Measurements from ENCODE around the gene KDM7A.

The KDM7A gene

DNA sequence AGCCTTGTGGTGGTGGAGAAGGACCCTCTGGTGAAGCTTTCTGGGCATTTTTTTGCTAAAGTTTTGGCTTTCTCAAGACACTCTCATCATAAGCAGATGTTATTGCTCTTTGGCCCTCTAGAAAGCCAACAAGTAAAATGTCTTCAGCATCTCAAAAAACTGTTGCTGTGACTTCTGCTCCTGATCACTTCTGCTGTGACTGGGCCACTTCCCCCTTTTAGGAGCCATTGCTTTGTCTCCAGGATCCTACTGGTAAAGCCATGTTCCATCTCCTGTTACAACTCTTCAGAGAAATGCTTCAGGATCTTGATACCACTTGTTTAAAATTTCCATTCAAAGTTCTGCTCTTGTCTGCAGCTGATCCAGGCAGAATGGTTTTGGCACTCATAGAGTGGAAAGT lies 125.0 kb downstream of the KDM7A start:
- DNase-seq = no peak

DNA sequence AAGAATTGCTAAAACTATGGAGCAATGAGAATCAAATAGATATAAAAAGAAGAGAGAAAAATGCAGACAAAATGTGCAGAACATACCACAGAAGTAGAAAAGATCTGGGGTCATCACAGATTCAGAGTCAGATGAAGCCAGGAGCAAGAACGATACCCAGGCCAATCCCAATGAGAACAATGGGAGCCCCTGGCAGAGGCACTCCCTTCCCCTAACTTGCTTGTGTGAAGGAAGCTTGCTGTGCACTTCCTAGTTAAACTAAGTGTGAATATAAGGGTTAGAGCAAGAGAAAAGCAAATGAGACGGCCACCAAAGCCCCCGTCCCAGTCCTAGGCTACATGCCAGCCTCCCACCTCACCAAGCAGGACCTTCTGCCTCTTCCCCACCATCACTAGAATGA lies 126.7 kb downstream of the KDM7A start:
- DNase-seq = no peak

DNA sequence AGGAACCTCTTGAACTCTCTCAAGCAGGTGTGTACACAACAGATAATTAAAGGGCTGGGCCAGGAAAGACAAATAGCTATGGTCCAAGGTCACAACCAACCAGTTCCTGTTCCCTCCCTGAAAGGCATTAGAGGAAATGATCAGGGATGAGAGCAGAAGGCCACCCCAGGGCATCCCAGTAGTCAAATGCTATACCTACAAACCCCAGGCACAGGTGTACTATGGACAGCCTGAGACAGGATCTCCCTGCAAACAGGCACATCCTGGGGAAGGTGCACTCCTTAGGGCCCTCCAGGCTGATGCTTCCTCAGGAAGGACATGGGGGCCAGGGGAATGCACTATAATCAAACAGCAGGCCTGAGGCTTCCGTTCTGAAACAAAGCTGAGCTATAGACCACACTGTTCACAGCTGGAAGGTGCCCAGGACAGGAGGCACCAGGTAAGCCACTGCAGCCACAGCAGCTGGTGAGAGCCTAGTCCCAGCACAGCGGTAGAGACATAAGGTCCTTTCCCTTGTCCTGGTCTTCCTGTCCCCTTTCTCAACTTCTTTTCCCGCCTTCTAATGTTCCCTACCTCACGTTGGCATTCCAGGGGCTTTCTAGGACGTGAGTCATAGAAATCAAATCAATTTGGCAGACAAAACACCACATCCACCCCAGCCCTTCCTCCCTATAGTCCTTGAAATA lies 127.3 kb downstream of the KDM7A start:
- peak; percentile 46 for DNase-seq

DNA sequence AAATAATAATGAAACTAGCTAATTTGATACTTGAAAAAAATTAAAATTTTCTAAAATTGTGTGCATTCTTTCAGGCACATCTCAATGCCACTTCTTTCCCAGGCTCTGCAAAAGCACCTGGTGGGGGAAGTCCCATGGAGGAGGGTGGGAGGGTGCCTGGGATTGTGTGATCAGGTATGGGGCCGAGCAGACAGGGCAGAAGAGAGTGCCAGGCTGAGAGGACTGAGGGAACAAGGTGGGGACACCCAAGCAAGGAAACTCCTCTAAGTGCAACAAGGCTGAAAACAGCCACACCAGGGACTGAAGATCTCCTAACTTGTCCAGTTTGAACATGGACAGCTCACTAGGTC lies 127.8 kb downstream of the KDM7A start:
- no peak for DNase-seq

DNA sequence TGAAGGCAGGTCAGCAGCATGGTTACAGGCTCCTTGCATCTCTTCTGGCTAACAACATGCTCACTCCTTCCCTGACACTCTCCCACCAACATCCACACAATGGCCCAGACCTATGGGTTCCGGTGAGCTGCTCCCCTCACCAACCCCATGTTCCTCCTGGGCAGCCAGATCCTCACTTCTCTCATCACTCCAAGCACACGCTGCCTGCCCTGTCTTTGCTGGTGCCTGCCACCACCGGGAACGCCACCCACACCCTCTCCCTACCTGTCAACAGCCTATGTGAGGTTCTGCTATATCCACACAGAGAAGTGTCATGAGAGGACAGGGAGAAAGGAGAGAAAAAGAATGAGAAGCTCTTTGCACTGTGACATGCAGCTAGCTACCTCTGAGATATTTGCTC lies 128.6 kb downstream of the KDM7A start:
- DNase-seq = no peak

DNA sequence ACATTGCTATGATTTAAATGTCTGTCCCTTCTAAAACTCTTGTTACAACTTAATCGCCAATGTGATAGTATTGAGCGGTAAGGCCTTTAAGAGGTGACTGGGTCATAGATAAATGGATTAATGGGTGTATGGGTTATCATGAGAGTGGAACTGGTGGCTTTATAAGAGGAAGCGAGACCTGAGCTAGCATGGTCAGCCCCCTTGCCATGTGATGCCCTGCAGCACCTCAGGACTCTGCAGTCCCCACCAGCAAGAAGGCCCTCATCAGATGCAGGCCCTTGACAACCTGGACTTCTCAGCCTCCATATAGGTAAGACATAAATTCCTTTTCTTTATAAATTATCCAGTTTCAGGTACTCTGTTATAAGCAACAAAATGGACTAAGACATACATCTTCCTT lies 129.6 kb downstream of the KDM7A start:
- no peak for DNase-seq

DNA sequence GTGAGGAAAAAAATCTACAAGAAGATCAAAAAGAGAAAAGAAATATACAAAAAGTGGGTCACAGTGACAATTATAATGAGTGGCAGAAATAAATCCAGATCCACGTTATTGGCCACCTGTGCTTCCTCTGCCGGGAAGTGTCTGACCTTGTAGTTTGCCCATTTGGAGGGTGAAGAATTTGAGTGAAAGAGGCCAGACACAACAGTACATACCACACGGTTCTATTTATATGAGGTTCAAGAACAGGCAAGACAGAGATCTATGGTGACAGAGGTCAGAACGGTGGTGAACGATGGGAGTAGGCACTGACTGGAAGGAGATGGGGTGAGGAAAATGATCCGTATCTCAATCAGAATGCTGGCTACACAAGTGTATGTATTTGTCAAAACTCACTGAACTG lies 131.1 kb downstream of the KDM7A start:
- no peak for DNase-seq

DNA sequence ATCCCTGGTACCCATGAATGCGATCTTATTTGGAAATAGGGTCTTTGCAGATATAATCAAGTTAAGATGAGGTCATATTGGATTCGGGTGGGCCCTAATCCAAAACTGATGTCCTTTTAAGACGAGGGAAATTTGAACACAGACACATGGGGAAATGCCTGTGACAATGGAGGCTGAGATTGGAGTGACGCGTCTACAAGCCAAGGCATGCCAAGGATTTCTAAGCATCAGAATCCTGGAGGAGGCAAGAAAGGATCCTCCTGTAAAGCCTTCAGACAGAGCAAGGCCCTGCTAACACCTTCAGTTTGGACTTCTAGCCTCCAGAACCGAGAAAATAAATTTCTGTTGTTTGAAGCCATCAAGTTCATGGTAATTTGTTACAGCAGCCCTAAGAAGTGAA lies 132.5 kb downstream of the KDM7A start:
- DNase-seq = no peak

DNA sequence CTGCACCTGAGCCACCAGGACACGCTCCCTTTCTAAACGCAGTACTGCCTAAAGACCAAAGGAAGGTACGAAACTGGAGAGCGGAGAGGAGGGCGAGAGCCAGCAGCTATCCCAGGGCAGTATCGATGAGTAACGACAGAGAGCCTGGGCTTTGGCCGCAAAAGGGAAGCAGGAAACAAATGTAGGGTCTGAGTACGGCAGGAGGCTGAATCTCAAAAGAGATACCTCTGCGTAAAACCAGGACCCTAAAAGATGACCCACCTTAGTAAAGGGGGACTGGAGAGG lies 134.5 kb downstream of the KDM7A start:
- DNase-seq = no peak

DNA sequence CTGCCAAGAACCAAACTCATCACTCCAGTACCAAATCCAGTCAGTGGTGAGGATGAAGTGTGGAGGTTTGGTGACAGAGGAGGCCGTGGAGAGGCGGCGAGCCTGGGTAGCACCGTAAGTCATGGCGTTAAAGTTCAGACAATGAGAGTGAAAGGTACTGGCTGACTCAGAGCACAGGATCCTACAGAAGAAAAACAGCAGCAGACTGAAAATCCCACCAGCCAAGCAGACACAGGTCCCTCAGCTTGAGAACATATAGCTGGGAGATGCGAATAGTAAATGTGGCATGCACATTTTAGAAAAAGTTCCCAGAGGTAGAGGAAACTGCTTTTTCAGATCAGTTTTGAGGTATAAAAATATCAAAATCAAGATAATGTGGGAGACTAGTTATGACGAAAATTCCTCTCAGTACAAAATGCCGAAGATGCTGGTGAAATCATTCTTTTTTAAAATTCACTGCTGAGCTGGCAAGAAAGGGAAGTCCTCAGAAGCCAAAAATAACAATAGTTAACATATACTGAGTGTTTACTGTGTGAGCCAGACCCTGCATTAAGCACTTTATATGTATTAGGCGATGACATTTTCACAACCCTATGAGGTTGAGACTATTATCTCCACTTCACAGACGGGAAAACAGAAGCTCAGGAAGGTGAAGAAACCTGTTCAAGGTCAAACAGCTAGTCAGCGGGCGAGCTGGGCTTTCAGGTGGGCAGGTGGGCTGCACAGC lies 135.0 kb downstream of the KDM7A start:
- no peak for DNase-seq

DNA sequence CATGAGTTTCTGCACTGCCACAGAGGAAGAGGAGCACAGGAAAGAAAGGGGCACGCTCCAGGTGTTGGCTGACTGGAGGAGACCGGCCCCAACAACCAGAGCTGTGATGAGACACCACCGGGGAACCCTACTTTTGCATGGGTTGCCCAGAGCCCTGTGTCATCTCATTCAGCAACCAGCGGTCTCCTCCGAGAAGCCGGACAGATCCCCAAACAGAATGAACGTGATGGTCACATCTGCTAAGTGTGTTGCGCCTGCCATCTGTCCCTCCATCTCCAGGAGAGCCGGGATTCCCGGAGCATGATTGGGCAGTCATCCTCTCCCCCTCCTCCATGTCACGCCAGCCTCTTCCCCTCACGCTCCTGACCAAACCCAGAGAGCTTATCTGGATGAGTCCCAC lies 136.9 kb downstream of the KDM7A start:
- DNase-seq = no peak

DNA sequence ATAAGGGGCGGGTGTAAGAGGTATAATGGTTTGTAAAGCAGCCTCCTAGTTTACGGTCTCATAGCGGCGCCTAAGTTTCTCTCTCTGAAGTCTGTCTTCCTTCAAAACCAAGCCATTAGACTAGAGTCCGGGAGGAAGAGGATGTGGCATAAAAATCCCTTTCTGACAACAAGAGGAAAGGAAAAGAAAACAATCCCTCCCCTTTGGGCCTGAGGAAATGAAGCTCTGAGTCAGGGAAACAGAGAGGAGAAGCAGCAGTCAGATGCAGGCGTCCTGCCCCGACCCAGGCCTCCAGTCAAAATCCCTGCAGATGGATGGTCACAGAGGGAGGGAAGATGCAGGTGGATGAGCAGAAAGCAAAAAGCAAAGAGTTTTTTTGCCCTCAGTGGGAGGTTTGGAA lies 137.7 kb downstream of the KDM7A start:
- DNase-seq = no peak

DNA sequence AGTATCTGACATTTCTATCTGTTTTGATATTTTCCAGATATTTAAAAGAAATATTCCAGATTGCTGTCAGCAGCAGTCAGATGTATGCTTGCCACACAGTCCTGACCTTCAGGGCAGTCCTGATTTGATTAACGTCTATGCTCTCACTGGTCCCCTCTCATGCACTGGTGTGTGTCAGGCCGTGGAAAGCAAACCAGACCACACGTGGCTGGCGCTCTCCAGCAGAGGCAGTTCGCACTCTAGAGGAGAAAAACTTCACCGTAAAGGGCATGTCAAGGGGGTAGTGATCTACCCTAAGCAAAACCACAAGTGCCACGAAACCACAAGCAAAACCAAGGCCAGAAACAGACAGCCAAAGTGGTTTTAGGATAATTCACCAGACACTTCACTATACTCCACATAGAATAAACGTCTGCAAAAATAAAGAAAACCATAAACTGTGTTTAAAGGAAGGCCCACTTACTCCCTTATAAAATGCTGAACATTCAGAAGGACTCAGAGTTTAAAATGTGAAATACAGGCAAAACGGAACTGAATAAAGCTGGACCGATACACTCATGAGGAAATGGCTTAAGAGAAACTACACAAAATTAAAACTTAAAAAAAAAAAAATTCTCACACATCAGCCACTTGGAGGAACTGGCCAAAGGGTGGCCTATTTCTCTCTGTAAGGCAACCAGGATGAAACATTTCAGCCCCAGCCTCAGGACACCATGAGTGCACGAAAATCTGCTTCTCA lies 140.4 kb downstream of the KDM7A start:
- no peak for DNase-seq

DNA sequence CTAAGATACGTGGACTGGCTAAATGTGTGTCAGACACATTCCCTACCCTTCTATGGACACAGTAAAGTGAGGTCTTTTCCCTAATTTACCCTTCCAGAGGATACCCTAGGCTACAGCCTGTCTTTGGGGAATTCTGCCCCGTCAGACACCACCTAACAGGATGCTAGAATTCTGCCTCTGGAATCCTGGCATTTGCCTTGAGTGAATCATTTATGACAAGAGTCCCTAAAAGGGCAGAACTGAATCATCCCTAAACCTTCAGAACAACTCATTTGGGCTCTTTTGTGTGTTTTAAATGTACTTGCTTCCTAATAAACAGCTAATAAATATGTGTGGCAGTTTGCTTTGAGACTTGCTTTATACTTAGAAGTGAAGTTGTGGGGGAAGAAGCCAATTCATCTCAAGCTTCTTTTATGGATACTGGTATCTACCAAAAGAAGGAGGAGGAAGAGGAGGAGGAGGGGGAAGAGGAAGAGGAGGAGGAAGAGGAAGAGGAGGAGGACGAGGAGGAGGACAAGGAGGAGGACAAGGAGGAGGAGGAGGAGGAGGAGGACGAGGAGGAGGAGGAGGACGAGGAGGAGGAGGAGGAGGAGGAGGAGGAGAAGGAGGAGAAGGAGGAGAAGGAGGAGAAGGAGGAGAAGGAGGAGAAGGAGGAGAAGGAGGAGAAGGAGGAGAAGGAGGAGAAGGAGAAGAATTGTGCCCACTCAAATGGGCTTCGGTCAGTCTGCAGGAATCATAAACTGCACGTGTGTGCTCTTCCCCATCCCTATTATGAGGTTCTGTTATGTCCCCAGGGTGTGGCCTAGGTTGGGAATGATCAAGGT lies 141.2 kb downstream of the KDM7A start:
- no peak for DNase-seq
